Measurements from ENCODE around the gene PDZD7. TPM values are rescaled to one million over a fixed set of nuclear protein-coding genes. Genes with fewer than 3 reads are reported as not detected.

Gene PDZD7
- total and polyA plus RNA-seq, 4 donors: 0.06 to 0.09 (median 0.07) TPM; not detected in 1

- no peak for DNase-seq (ENCODE audit: low spot score)
- Histone ChIP-seq H3K36me3 (ENCODE audit: control insufficient read depth in 4 of 4, insufficient read depth in 3 of 4, low read depth in 1 of 4, low read length in 3 of 4) (no peaks in the 10 kb centered on the region), H3K27ac (ENCODE audit: low read depth in 1 of 2, low read length in 2 of 2) (no peak overlapping the region), H3K9ac (ENCODE audit: low read depth in 1 of 2, low read length in 2 of 2) (no peak overlapping the region), H3K9me3 (ENCODE audit: control insufficient read depth in 4 of 4, low read length in 3 of 4) (no peaks in the 10 kb centered on the region), H3K4me1 (ENCODE audit: control insufficient read depth in 4 of 4, insufficient read depth in 4 of 4, low read length in 3 of 4) (peaks cover 0 to 4% (median under 1%) of the 10 kb centered on the region in 4 donors), H3K4me3 (ENCODE audit: low read depth in 1 of 3, low read length in 3 of 3) (no peak overlapping the region), H3K27me3 (ENCODE audit: control insufficient read depth in 4 of 4, insufficient read depth in 4 of 4, low read length in 3 of 4) (peaks cover 0 to 2% (median 0%) of the 10 kb centered on the region in 4 donors)
- 94% methylated on average over 15 of the region's 15 CpGs for WGBS
- TF ChIP-seq FOXA2 (IDR thresholded peaks at IDR 0.05) (no peak), ZBTB33 (IDR thresholded peaks at IDR 0.05) (no peak), HNF4G (IDR thresholded peaks at IDR 0.05) (no peak), JUND (IDR thresholded peaks at IDR 0.05) (no peak), GABPA (IDR thresholded peaks at IDR 0.05 in 1 of 2, conservative IDR thresholded peaks at IDR 0.05 in 1 of 2) (no peak), MAX (IDR thresholded peaks at IDR 0.05) (no peak), REST (IDR thresholded peaks at IDR 0.05) (no peak), ATF3 (IDR thresholded peaks at IDR 0.05) (no peak), EGR1 (IDR thresholded peaks at IDR 0.05; ENCODE audit: low read depth in 2 of 2) (no peak), RXRA (IDR thresholded peaks at IDR 0.05) (no peak), FOXA1 (IDR thresholded peaks at IDR 0.05) (no peak), RAD21 (IDR thresholded peaks at IDR 0.05) (no peak), SP1 (IDR thresholded peaks at IDR 0.05) (no peak), YY1 (IDR thresholded peaks at IDR 0.05) (no peak), TAF1 (conservative IDR thresholded peaks at IDR 0.05) (no peak), HNF4A (conservative IDR thresholded peaks at IDR 0.05) (no peak), CTCF (IDR thresholded peaks at IDR 0.05; ENCODE audit: low read depth, low read length, missing input control) (no peak), NR2F2 (IDR thresholded peaks at IDR 0.05) (no peak)
Observed at GRCh38 chr10:101022967-101023705, 7.8 kb downstream of the PDZD7 start.
